Caco-2 (cell line): ENCODE results near the gene CSF3R. TPM values are rescaled to one million over a fixed set of nuclear protein-coding genes. Genes with fewer than 3 reads are reported as not detected.

Experiments
- BruUV-seq: library from RNA; stranded (reverse); fragments of 400-500 nt; replicated peaks from 2 replicates; lab custom pipeline; 2021; lab: Mats Ljungman, UMichigan
- CTCF ChIA-PET: fragments of 300-600 bp; sonication (Branson Sonifier 250); formaldehyde crosslinking; loops from one replicate; lab custom pipeline; 2022; ENCODE audit warnings: antibody characterized with exemption; lab: Charles Lee
- POLR2A ChIA-PET: fragments of 300-600 bp; sonication (Branson Sonifier 250); formaldehyde crosslinking; loops from one replicate; lab custom pipeline; 2022; ENCODE audit warnings: antibody characterized with exemption; lab: Charles Lee
- DNase-seq, 2 experiments: peaks; one replicate each; pipeline versions ENCODE4 v3.0.0 to v3.0.0-alpha.2; 2020 to 2022
- H3K27me3 ChIP-seq: replicated peaks from 2 replicates; pipeline ENCODE4 v1.6.0; 2011; ENCODE audit warnings: low read length; ENCODE audit not compliant: control insufficient read depth, insufficient read depth
- H3K36me3 ChIP-seq: 2 replicates; pipeline ENCODE4 v1.5.1; 2011; ENCODE audit warnings: low read length; ENCODE audit not compliant: control insufficient read depth, insufficient read depth
- H3K4me1 ChIP-seq: fragments of 250-450 bp; sonication (Bioruptor Pico); 2 replicates; pipeline ENCODE4 v1.5.1; 2020; ENCODE audit warnings: mild to moderate bottlenecking
- H3K4me3 ChIP-seq: 2 replicates; pipeline ENCODE4 v1.5.1; 2011; ENCODE audit warnings: low read depth, mild to moderate bottlenecking, control low read depth, low read length
- H3K9me3 ChIP-seq: fragments of 250-450 bp; sonication (Bioruptor Pico); 2 replicates; pipeline ENCODE4 v1.5.1; 2020; ENCODE audit warnings: mild to moderate bottlenecking, moderate library complexity
- H3K27ac Mint-ChIP-seq: one replicate; pipeline ENCODE4 v1.8.0; 2022; ENCODE audit warnings: mixed read lengths; ENCODE audit not compliant: unreplicated experiment
- H3K27me3 Mint-ChIP-seq: one replicate; pipeline ENCODE4 v1.8.0; 2022; ENCODE audit warnings: mixed read lengths; ENCODE audit not compliant: insufficient read depth, unreplicated experiment
- H3K36me3 Mint-ChIP-seq: one replicate; pipeline ENCODE4 v1.8.0; 2022; ENCODE audit warnings: mild to moderate bottlenecking, mixed read lengths; ENCODE audit not compliant: insufficient read depth, unreplicated experiment
- H3K4me1 Mint-ChIP-seq: one replicate; pipeline ENCODE4 v1.8.0; 2022; ENCODE audit warnings: low read depth, mixed read lengths; ENCODE audit not compliant: unreplicated experiment
- H3K4me3 Mint-ChIP-seq: one replicate; pipeline ENCODE4 v1.8.0; 2022; ENCODE audit warnings: mild to moderate bottlenecking, moderate library complexity, mixed read lengths; ENCODE audit not compliant: unreplicated experiment
- H3K9me3 Mint-ChIP-seq: one replicate; pipeline ENCODE4 v1.8.0; 2022; ENCODE audit warnings: mixed read lengths; ENCODE audit not compliant: unreplicated experiment
- CTCF ChIP-seq, 2 experiments: fragments of 200-600 bp in 1 of 2; IDR thresholded peaks; 1 replicate in 1 of 2; 2 replicates in 1 of 2; pipeline versions ENCODE4 v1.5.1 to v1.8.0; 2011 to 2022; ENCODE audit warnings: antibody characterized with exemption in 1 of 2, control low read depth in 1 of 2, inconsistent platforms in 1 of 2, low read depth in 1 of 2, low read length in 1 of 2, mild to moderate bottlenecking in 1 of 2, moderate library complexity in 1 of 2; ENCODE audit not compliant: insufficient read depth in 1 of 2, severe bottlenecking in 1 of 2, unreplicated experiment in 1 of 2
- intact Hi-C: fragments of 100-400 bp; cut with micrococcal nuclease; formaldehyde crosslinking; loops from one replicate; pipeline ENCODE4 v1.10.0; 2022; ENCODE audit not compliant: unreplicated experiment
- total RNA-seq: library from RNA; stranded (reverse); gene quantifications from 2 replicates; pipeline ENCODE4 v1.2.3, GENCODE V29; 2022

Gene CSF3R
- total RNA-seq, 1 experiment from 2014 or later, result 1.4 TPM

GRCh38 chr1:36497207-36497606 is 14.5 kb upstream of the CSF3R start:
- POLR2A ChIA-PET, result no interaction called here
- H3K27ac Mint-ChIP-seq, result no peak overlapping the region
- no TSS peak for BruUV-seq
- intact Hi-C loops, result no loop called here
- H3K4me1 Mint-ChIP-seq, result no peaks in the 10 kb centered on the region
- CTCF ChIA-PET, result no interaction called here
- Histone ChIP-seq H3K4me3 (no peak overlapping the region), H3K27me3 (no peaks in the 10 kb centered on the region), H3K36me3 (no peaks in the 10 kb centered on the region), H3K4me1 (no peaks in the 10 kb centered on the region), H3K9me3 (no peaks in the 10 kb centered on the region)
- TF ChIP-seq CTCF (IDR thresholded peaks at IDR 0.05; ENCODE audit: insufficient read depth in 1 of 2, low read depth in 1 of 2, low read length in 1 of 2, severe bottlenecking in 1 of 2, unreplicated experiment in 1 of 2), result no peak
- no peak for DNase-seq
- no peaks in the 10 kb centered on the region for H3K27me3 Mint-ChIP-seq
- H3K4me3 Mint-ChIP-seq, result no peak overlapping the region
- H3K9me3 Mint-ChIP-seq, result no peaks in the 10 kb centered on the region
- peaks cover 6% of the 10 kb centered on the region for H3K36me3 Mint-ChIP-seq

GRCh38 chr1:36494971-36495370 is 12.3 kb upstream of the CSF3R start:
- no peaks in the 10 kb centered on the region for H3K36me3 ChIP-seq

GRCh38 chr1:36493524-36493923 is 10.8 kb upstream of the CSF3R start:
- ChIA-PET POLR2A (no interaction called here), CTCF (no interaction called here)
- H3K27me3 Mint-ChIP-seq, result no peaks in the 10 kb centered on the region
- no peaks in the 10 kb centered on the region for H3K9me3 Mint-ChIP-seq
- peaks cover 12% of the 10 kb centered on the region for H3K4me1 Mint-ChIP-seq
- H3K36me3 Mint-ChIP-seq, result peaks cover 6% of the 10 kb centered on the region
- peaks cover 14% of the 10 kb centered on the region for H3K4me1 ChIP-seq
- H3K36me3 ChIP-seq, result no peaks in the 10 kb centered on the region
- H3K27ac Mint-ChIP-seq, result no peak overlapping the region
- H3K9me3 ChIP-seq, result no peaks in the 10 kb centered on the region
- H3K4me3 ChIP-seq, result no peak overlapping the region
- H3K27me3 ChIP-seq, result no peaks in the 10 kb centered on the region
- no TSS peak for BruUV-seq
- no peak overlapping the region for H3K4me3 Mint-ChIP-seq
- TF ChIP-seq CTCF (IDR thresholded peaks at IDR 0.05; ENCODE audit: insufficient read depth in 1 of 2, low read depth in 1 of 2, low read length in 1 of 2, severe bottlenecking in 1 of 2, unreplicated experiment in 1 of 2), result no peak
- intact Hi-C loops, result no loop called here
- DNase-seq, result no peak

More at GRCh38 chr1:36494971-36495370, 12.3 kb upstream of the CSF3R start:
- Mint-ChIP-seq H3K27ac (no peak overlapping the region), H3K4me3 (no peak overlapping the region), H3K27me3 (no peaks in the 10 kb centered on the region), H3K4me1 (peaks cover 1% of the 10 kb centered on the region), H3K36me3 (peaks cover 6% of the 10 kb centered on the region), H3K9me3 (no peaks in the 10 kb centered on the region)
- POLR2A ChIA-PET, result no interaction called here
- intact Hi-C loops, result no loop called here
- CTCF ChIA-PET, result no interaction called here
- Histone ChIP-seq H3K9me3 (no peaks in the 10 kb centered on the region), H3K4me3 (no peak overlapping the region), H3K27me3 (no peaks in the 10 kb centered on the region), H3K4me1 (no peaks in the 10 kb centered on the region; the same call in 1 of the 2 replicates)
- TF ChIP-seq CTCF (IDR thresholded peaks at IDR 0.05; ENCODE audit: insufficient read depth in 1 of 2, low read depth in 1 of 2, low read length in 1 of 2, severe bottlenecking in 1 of 2, unreplicated experiment in 1 of 2), result no peak
- BruUV-seq, result no TSS peak
- DNase-seq, result no peak
